KBM-7 (cell line): ENCODE measurements around the gene IL17RD.

ENCODE experiments used
- DNase-seq: peaks from one replicate; pipeline ENCODE4 v3.0.0-alpha.2; 2015
- in situ Hi-C: fragments of 300-500 bp; cut with MboI; formaldehyde crosslinking; loops from 2 replicates; pipeline ENCODE4 v1.14.3; 2020; ENCODE audit warnings: low sequenced_read_pairs, low pct_unique_long_range_greater_than_20kb, mixed read lengths

IL17RD gene

GRCh38 chr3:57079474-57079831 is 85.7 kb downstream of the IL17RD start:
- in situ Hi-C loops = no loop called here

GRCh38 chr3:57078635-57079473 is 86.3 kb downstream of the IL17RD start:
- in situ Hi-C loops = no loop called here
- DNase-seq = peak; percentile 50

More at GRCh38 chr3:57079474-57079831, 85.7 kb downstream of the IL17RD start:
- no peak for DNase-seq

- DNase-seq = peak; percentile 67
- in situ Hi-C loops = no loop called here
Measured at GRCh38 chr3:57078344-57078634, 86.9 kb downstream of the IL17RD start.

GRCh38 chr3:57077630-57078343 is 87.4 kb downstream of the IL17RD start:
- in situ Hi-C loops = no loop called here
- peak; percentile 27 for DNase-seq

- no peak for DNase-seq
- in situ Hi-C loops = no loop called here
Measured at GRCh38 chr3:57076422-57076951, 88.7 kb downstream of the IL17RD start.

- DNase-seq = no peak
- in situ Hi-C loops = no loop called here
Measured at GRCh38 chr3:57074135-57074534, 91.0 kb downstream of the IL17RD start.

GRCh38 chr3:57073628-57074027 is 91.5 kb downstream of the IL17RD start:
- no peak for DNase-seq
- in situ Hi-C loops = no loop called here

GRCh38 chr3:57069503-57069902 is 95.7 kb downstream of the IL17RD start:
- in situ Hi-C loops = no loop called here
- no peak for DNase-seq

GRCh38 chr3:57068437-57069089 is 96.6 kb downstream of the IL17RD start:
- in situ Hi-C loops = no loop called here
- peak; percentile 85 for DNase-seq

DNA sequence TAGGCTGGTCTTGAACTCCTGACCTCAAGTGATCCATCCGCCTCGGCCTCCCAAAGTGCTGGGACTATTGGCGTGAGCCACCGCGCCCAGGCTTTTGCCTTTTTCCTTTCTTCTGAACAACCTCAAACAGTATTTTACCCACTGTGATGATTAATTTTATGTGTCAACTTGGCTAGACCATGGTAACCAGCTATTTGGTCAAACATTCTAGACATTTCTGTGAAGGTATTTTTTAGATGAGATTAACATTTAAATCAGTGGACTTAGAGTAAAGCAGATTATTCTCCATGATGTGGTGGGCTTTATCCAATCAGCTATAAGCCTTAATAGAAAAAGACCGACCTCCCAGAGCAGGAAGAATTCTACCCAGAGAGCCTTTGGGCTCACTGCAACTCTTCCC is 98.7 kb downstream of the IL17RD start:
- DNase-seq = no peak

DNA sequence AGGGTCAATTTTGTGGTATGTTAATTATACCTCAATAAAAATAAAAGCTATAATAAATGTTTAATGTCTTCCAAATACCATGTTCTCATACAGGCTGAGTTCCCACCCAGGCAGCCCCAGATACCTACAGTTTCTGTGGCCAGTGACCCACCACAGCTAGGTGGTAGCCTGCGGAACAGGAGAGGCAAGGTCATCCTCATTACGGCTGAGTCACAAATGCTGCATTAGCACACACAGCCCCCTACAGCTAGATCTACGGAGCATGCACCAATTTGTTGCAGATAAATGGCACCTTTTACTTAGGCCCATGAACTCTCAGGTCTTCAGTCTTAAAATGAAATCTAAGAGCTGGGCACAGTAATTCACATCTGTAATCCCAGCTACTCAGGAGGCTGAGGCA is 99.6 kb downstream of the IL17RD start:
- in situ Hi-C loops = no loop called here
- no peak for DNase-seq

More for the DNA sequence above, 98.7 kb downstream of the IL17RD start:
- in situ Hi-C loops = no loop called here

GRCh38 chr3:57064572-57064971 is 100.6 kb downstream of the IL17RD start:
- in situ Hi-C loops = no loop called here
- DNase-seq = no peak

- in situ Hi-C loops = no loop called here
- no peak for DNase-seq
Measured at GRCh38 chr3:57064001-57064400, 101.2 kb downstream of the IL17RD start.

- in situ Hi-C loops = no loop called here
- DNase-seq = peak; percentile 51
Measured at GRCh38 chr3:57063032-57063431, 102.1 kb downstream of the IL17RD start.

GRCh38 chr3:57062101-57062631 is 103.0 kb downstream of the IL17RD start:
- peak; percentile 60 for DNase-seq
- in situ Hi-C loops = no loop called here

DNA sequence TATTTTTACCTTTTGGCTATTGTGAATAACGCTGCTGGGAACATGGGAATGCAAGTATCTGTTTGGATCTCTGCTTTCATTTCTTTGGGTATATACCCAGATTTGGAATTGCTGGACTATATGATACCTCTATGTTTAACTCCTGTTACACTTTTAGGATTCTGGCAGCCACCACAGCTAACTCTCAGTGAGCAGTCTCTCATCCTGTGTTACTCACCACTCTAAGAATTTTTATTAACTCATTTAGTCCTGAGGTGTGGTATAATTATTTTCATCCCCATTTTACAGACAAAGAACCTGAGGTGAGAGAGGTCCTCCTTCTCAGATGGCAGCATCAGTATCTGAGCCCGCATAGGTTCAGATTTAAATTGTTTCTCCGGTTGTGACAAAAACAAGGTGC is 103.6 kb downstream of the IL17RD start:
- in situ Hi-C loops = no loop called here
- DNase-seq = no peak

DNA sequence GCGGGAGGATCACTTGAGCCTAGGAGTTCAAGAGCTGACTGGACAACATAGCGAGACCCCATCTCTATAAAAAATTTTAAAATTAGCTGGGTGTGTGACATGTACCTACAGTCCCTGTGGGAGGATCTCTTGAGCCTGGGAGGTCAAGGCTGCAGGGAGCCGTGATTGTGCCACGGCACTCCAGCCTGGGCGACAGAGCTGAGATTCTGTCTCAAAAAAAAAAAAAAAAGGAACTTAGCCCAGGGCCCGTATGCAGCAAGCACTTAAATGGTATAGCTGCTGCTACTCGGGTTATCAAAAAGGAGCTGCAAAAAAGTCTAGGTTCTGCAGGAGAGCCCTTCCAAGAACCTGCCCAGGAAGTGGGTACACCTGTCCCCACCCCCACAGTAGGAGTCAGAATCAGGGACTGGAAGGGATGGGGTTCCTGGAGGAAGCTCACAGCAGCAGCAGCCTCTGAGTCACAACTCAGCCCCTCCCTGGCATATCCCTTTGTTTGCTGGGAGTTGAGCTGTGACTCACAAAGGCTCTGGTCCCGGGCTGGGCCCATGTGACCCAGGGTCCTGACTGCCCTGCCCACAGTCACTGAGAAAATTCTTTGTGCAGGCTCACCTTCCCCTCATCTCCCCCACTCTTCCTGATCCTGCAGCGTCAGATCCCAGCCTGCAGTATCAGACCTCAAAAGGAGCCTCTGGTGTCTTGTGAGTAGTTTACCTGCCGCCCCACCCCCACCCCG is 104.9 kb downstream of the IL17RD start, which contains the start of gene SPATA12:
Gene SPATA12, plus strand, starts transcription at position 576 of the 733 bp plus-strand sequence. CDS start 13,031 bp downstream, outside the sequence.
- DNase-seq = peak; percentile 72
- in situ Hi-C loops = no loop called here

DNA sequence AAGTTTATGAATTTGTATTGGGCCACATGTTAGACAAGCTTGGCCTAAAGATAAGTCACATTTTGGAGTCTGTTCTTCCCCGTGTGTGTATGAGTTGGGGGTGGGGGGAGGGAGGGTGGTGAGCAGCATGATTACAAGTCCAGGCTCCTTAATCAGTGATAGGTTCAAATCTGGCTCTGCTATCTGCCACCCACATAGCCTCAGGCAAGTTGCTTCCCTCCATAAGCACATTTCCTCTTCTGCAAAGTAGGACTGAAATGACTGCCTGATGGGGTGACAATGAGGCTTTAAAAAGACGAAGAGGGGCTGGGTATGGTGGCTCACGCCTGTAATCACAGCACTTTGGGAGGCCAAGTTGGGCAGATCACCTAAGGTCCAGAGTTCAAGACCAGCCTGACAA is 105.7 kb downstream of the IL17RD start:
- peak; percentile 28 for DNase-seq
- in situ Hi-C loops = no loop called here

DNA sequence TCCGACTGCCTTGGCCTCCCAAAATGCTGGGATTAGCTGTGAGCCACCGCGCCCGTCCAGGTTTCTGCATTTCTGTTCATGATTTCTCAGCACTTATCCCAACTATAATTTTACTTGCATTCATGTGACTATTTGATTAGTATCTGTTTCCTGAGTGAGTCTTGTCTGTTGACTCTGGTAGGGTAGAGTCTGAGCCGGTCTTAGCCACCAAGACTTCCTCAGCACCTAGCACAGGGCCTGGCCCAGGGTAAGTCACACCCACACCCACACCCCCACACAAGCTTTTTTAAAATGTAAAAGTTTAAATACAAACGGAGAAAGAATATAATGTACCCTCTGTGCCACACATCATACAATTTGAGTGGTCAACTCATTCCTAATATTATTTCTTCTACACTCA is 107.8 kb downstream of the IL17RD start:
- in situ Hi-C loops = no loop called here
- no peak for DNase-seq
